Kidney (tissue), 14 donors: ENCODE measurements around the gene AHR. TPM values are rescaled to one million over a fixed set of nuclear protein-coding genes. Genes with fewer than 3 reads are reported as not detected.

Experiments
- DNase-seq, 5 donors: peaks; one replicate each; pipeline ENCODE4 v3.0.0-alpha.2; 2013 to 2020
- FAIRE-seq: peaks from 2 replicates; lab custom pipeline; 2012; peaks lifted over from hg19 to GRCh38; lab: Jason Lieb, UNC
- H3K27ac ChIP-seq, 2 donors: one replicate each; pipeline ENCODE4 v1.7.0; 2013; ENCODE audit warnings: low read depth in 2 of 2, low read length in 2 of 2, inconsistent platforms in 1 of 2
- H3K27me3 ChIP-seq: one replicate; pipeline ENCODE4 v1.7.1; 2013; ENCODE audit warnings: low read length, inconsistent platforms; ENCODE audit not compliant: control insufficient read depth, insufficient read depth
- H3K36me3 ChIP-seq, 3 donors: one replicate each; pipeline versions ENCODE4 v1.7.0 to v1.7.1; 2013; ENCODE audit warnings: low read length in 3 of 3, control low read depth in 1 of 3, inconsistent platforms in 1 of 3; ENCODE audit not compliant: insufficient read depth in 3 of 3, control insufficient read depth in 2 of 3
- H3K4me1 ChIP-seq, 3 donors: one replicate each; pipeline versions ENCODE4 v1.7.0 to v1.7.1; 2013; ENCODE audit warnings: low read length in 3 of 3, inconsistent platforms in 1 of 3, low read depth in 1 of 3; ENCODE audit not compliant: control insufficient read depth in 2 of 3, insufficient read depth in 2 of 3
- H3K4me3 ChIP-seq, 3 donors: one replicate each; pipeline versions ENCODE4 v1.7.0 to v1.8.1; 2013; ENCODE audit warnings: low read length in 3 of 3, control low read depth in 1 of 3, inconsistent platforms in 1 of 3
- H3K9ac ChIP-seq, 3 donors: one replicate each; pipeline versions ENCODE4 v1.7.0 to v1.7.1; 2013; ENCODE audit warnings: low read length in 3 of 3, control low read depth in 1 of 3, inconsistent platforms in 1 of 3
- H3K9me3 ChIP-seq, 3 donors: one replicate each; pipeline versions ENCODE4 v1.7.0 to v1.7.1; 2013; ENCODE audit warnings: low read length in 3 of 3, control low read depth in 1 of 3, inconsistent platforms in 1 of 3; ENCODE audit not compliant: control insufficient read depth in 2 of 3, insufficient read depth in 1 of 3
- CTCF ChIP-seq: IDR thresholded peaks from 3 replicates; pipeline ENCODE4 v1.5.1; 2012; ENCODE audit warnings: mild to moderate bottlenecking, moderate library complexity, borderline replicate concordance; ENCODE audit not compliant: insufficient read depth; ENCODE audit errors: extremely low read depth
- intact Hi-C: fragments of 100-400 bp; cut with DNase I; formaldehyde crosslinking; loops from one replicate; pipeline ENCODE4 v1.11.1; 2022
- polyA plus RNA-seq: library from polyadenylated mRNA; stranded (reverse); fragments of 350-450 nt; fragmentation: Illumina TruSeq; extraction: RNeasy Lipid Tissue Mini Kit (QIAGEN cat#74804); gene quantifications from one replicate; pipeline ENCODE4 v1.2.3, GENCODE V29; 2014; ENCODE audit warnings: low read depth, low replicate concordance; ENCODE audit not compliant: insufficient read depth
- total RNA-seq: library from RNA; stranded (reverse); fragmentation: NEBNext Ultra II Directional; extraction: Animal tissue kit (Norgen Biotek cat#: 25700); gene quantifications from one replicate; pipeline ENCODE4 v1.2.1, GENCODE V29; 2021
- donor health status: control.
- donor health status: control.
- donor health status: control.
- donor health status: control.
- donor health status: control.
- donor health status: DM: yes; HTN: yes; CAD: no.
- donor health status: Normal renal cell carcinoma (clear cell type).

The AHR gene
- total and polyA plus RNA-seq, 2 donors from 2014 or later = 3.0 to 101 TPM

- peak; percentile 46 to 87 (median 59) for DNase-seq
- Histone ChIP-seq H3K4me3 (peak overlapping the region; percentile 88 to 96 (median 91)), H3K27me3 (no peaks in the 10 kb centered on the region), H3K9ac (peak overlapping the region; percentile 65 to 88 (median 88)), H3K36me3 (no peaks in the 10 kb centered on the region), H3K4me1 (no peaks in the 10 kb centered on the region), H3K9me3 (peaks cover 0 to 2% (median 0%) of the 10 kb centered on the region in 3 donors), H3K27ac (peak overlapping the region; percentile 87 to 88)
- intact Hi-C loops = no loop called here
- TF ChIP-seq CTCF = no peak
- FAIRE-seq = no peak
Observed at GRCh38 chr7:17298840-17299482, 509 bp downstream of the AHR start.

- intact Hi-C loops = no loop called here
- peak overlapping the region; percentile 87 to 88 for H3K27ac ChIP-seq
- peak overlapping the region; percentile 65 to 88 (median 88) for H3K9ac ChIP-seq
- peaks cover 0 to 2% (median 0%) of the 10 kb centered on the region in 3 donors for H3K9me3 ChIP-seq
- FAIRE-seq = no peak
- TF ChIP-seq CTCF = no peak
- no peaks in the 10 kb centered on the region for H3K27me3 ChIP-seq
- H3K4me3 ChIP-seq = peak overlapping the region; percentile 88 to 96 (median 91)
- no peaks in the 10 kb centered on the region for H3K36me3 ChIP-seq
- peak in 3 of 5 donors; percentile 15 to 60 (median 40) for DNase-seq
- H3K4me1 ChIP-seq = peaks cover 0 to 5% (median 0%) of the 10 kb centered on the region in 3 donors
Observed at GRCh38 chr7:17299483-17299991, 1.1 kb downstream of the AHR start.

GRCh38 chr7:17300012-17300411, 1.6 kb downstream of the AHR start:
- Histone ChIP-seq H3K9ac (peak overlapping the region; percentile 65 to 88 (median 88)), H3K4me3 (peak overlapping the region; percentile 88 to 96 (median 91)), H3K27me3 (no peaks in the 10 kb centered on the region), H3K9me3 (peaks cover 0 to 2% (median 0%) of the 10 kb centered on the region in 3 donors), H3K36me3 (no peaks in the 10 kb centered on the region), H3K4me1 (peaks cover 0 to 10% (median 0%) of the 10 kb centered on the region in 3 donors), H3K27ac (peak overlapping the region in 1 of 2 donors; percentile 88)
- DNase-seq = no peak
- no peak for TF ChIP-seq CTCF
- intact Hi-C loops = loop anchor here (10.0 kb wide), 1 partner anchor 345 kb away; no protein-coding TSS in a partner anchor
- no peak for FAIRE-seq
